ENCODE results near the gene KIAA0408.

DNA sequence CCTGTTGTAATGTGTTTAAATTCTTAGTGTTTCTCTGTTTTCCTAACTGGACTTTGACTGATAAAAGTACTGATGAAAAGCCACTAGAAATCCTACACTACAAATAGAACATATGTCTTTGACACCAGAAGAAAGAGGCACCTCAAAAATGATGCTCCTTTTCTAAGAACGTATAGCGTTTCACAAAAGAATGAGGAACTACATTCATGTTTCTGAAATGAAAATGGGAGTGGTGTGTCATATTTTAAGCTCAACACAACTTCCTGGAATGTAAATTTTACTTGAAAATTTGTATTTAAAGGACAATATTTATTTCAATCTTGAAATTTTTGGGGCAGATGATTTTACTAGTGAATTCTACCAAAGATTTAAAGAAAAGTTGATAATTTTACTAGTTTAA, 35.3 kb downstream of the KIAA0408 start:
- TF ChIP-seq, protein P1, sequence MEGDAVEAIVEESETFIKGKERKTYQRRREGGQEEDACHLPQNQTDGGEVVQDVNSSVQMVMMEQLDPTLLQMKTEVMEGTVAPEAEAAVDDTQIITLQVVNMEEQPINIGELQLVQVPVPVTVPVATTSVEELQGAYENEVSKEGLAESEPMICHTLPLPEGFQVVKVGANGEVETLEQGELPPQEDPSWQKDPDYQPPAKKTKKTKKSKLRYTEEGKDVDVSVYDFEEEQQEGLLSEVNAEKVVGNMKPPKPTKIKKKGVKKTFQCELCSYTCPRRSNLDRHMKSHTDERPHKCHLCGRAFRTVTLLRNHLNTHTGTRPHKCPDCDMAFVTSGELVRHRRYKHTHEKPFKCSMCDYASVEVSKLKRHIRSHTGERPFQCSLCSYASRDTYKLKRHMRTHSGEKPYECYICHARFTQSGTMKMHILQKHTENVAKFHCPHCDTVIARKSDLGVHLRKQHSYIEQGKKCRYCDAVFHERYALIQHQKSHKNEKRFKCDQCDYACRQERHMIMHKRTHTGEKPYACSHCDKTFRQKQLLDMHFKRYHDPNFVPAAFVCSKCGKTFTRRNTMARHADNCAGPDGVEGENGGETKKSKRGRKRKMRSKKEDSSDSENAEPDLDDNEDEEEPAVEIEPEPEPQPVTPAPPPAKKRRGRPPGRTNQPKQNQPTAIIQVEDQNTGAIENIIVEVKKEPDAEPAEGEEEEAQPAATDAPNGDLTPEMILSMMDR (IDR thresholded peaks at IDR 0.05; ENCODE audit: low read depth, low read length, missing input control) = no peak
- TF ChIP-seq, protein P2, sequence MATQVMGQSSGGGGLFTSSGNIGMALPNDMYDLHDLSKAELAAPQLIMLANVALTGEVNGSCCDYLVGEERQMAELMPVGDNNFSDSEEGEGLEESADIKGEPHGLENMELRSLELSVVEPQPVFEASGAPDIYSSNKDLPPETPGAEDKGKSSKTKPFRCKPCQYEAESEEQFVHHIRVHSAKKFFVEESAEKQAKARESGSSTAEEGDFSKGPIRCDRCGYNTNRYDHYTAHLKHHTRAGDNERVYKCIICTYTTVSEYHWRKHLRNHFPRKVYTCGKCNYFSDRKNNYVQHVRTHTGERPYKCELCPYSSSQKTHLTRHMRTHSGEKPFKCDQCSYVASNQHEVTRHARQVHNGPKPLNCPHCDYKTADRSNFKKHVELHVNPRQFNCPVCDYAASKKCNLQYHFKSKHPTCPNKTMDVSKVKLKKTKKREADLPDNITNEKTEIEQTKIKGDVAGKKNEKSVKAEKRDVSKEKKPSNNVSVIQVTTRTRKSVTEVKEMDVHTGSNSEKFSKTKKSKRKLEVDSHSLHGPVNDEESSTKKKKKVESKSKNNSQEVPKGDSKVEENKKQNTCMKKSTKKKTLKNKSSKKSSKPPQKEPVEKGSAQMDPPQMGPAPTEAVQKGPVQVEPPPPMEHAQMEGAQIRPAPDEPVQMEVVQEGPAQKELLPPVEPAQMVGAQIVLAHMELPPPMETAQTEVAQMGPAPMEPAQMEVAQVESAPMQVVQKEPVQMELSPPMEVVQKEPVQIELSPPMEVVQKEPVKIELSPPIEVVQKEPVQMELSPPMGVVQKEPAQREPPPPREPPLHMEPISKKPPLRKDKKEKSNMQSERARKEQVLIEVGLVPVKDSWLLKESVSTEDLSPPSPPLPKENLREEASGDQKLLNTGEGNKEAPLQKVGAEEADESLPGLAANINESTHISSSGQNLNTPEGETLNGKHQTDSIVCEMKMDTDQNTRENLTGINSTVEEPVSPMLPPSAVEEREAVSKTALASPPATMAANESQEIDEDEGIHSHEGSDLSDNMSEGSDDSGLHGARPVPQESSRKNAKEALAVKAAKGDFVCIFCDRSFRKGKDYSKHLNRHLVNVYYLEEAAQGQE (IDR thresholded peaks at IDR 0.05) = no peak
- TF ChIP-seq YY1 (IDR thresholded peaks at IDR 0.05) (no peak), GABPA (IDR thresholded peaks at IDR 0.05 in 1 of 2, conservative IDR thresholded peaks at IDR 0.05 in 1 of 2) (no peak), TAF1 (conservative IDR thresholded peaks at IDR 0.05) (no peak), RXRA (IDR thresholded peaks at IDR 0.05) (no peak), FOXA1 (IDR thresholded peaks at IDR 0.05) (no peak)
- TF ChIP-seq, protein P3, sequence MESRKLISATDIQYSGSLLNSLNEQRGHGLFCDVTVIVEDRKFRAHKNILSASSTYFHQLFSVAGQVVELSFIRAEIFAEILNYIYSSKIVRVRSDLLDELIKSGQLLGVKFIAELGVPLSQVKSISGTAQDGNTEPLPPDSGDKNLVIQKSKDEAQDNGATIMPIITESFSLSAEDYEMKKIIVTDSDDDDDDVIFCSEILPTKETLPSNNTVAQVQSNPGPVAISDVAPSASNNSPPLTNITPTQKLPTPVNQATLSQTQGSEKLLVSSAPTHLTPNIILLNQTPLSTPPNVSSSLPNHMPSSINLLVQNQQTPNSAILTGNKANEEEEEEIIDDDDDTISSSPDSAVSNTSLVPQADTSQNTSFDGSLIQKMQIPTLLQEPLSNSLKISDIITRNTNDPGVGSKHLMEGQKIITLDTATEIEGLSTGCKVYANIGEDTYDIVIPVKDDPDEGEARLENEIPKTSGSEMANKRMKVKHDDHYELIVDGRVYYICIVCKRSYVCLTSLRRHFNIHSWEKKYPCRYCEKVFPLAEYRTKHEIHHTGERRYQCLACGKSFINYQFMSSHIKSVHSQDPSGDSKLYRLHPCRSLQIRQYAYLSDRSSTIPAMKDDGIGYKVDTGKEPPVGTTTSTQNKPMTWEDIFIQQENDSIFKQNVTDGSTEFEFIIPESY (IDR thresholded peaks at IDR 0.05) = no peak
- TF ChIP-seq, protein P4, sequence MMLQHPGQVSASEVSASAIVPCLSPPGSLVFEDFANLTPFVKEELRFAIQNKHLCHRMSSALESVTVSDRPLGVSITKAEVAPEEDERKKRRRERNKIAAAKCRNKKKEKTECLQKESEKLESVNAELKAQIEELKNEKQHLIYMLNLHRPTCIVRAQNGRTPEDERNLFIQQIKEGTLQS (IDR thresholded peaks at IDR 0.05) = no peak
